Neural cell (in vitro differentiated cells): Measurements from ENCODE around the gene GUCY2C. TPM values are rescaled to one million over a fixed set of nuclear protein-coding genes. Genes with fewer than 3 reads are reported as not detected.

Experiments
- H2AFZ ChIP-seq: fragments of 200-600, 300-800 bp; sonication (generic), shearing (Covaris generic); 2 replicates; pipeline ENCODE4 v1.6.0; 2014; ENCODE audit warnings: low read depth, mild to moderate bottlenecking, antibody characterized with exemption, low read length, moderate library complexity
- H3F3A ChIP-seq: fragments of 200-600 bp; shearing (Covaris generic); 2 replicates; pipeline ENCODE4 v1.6.1; 2016; ENCODE audit warnings: mild to moderate bottlenecking, moderate library complexity, mixed read lengths, antibody characterized with exemption, low read length; ENCODE audit not compliant: insufficient read depth, poor library complexity, severe bottlenecking
- H3K27ac ChIP-seq: fragments of 200-600, 300-800 bp; sonication (generic), shearing (Covaris generic); 2 replicates; pipeline ENCODE4 v1.5.1; 2014; ENCODE audit warnings: mild to moderate bottlenecking, low read length, moderate library complexity
- H3K27me3 ChIP-seq: fragments of 300-800, 200-600 bp; sonication (generic), shearing (Covaris generic); 2 replicates; pipeline ENCODE4 v1.6.0; 2014; ENCODE audit warnings: mild to moderate bottlenecking, low read depth, low read length, moderate library complexity; ENCODE audit not compliant: insufficient read depth
- H3K36me3 ChIP-seq: fragments of 300-800, 200-600 bp; sonication (generic), shearing (Covaris generic); 2 replicates; pipeline ENCODE4 v1.5.1; 2014; ENCODE audit warnings: mild to moderate bottlenecking, antibody characterized with exemption, low read length, moderate library complexity; ENCODE audit not compliant: insufficient read depth
- H3K4me2 ChIP-seq: fragments of 300-800, 200-600 bp; sonication (generic), shearing (Covaris generic); 2 replicates; pipeline ENCODE4 v1.6.0; 2014; ENCODE audit warnings: mild to moderate bottlenecking, low read length
- H3K4me3 ChIP-seq: fragments of 300-800, 200-600 bp; sonication (generic), shearing (Covaris generic); 2 replicates; pipeline ENCODE4 v1.5.1; 2014; ENCODE audit warnings: mild to moderate bottlenecking, low read length, moderate library complexity
- H3K79me2 ChIP-seq: fragments of 200-600 bp; shearing (Covaris generic); replicated peaks from 2 replicates; pipeline ENCODE4 v1.6.0; 2014; ENCODE audit warnings: mild to moderate bottlenecking, low read length, moderate library complexity; ENCODE audit not compliant: insufficient read depth
- H3K9ac ChIP-seq: fragments of 300-800, 200-600 bp; sonication (generic), shearing (Covaris generic); 2 replicates; pipeline ENCODE4 v1.6.1; 2016; ENCODE audit warnings: mild to moderate bottlenecking, low read length, mixed read lengths
- H3K9me2 ChIP-seq: fragments of 200-600 bp; shearing (Covaris generic); 2 replicates; pipeline ENCODE4 v1.6.1; 2016; ENCODE audit warnings: mild to moderate bottlenecking, low read length, mixed read lengths; ENCODE audit not compliant: insufficient read depth
- H3K9me3 ChIP-seq: fragments of 200-600, 300-800 bp; sonication (generic), shearing (Covaris generic); 2 replicates; pipeline ENCODE4 v1.6.1; 2016; ENCODE audit warnings: mild to moderate bottlenecking, mixed run types, low read length, moderate library complexity, mixed read lengths
- H4K20me1 ChIP-seq: fragments of 200-600 bp; shearing (Covaris generic); 2 replicates; pipeline ENCODE4 v1.6.1; 2016; ENCODE audit warnings: mild to moderate bottlenecking, mixed run types; ENCODE audit not compliant: insufficient read depth
- CTCF ChIP-seq: fragments of 450-650 bp; IDR thresholded peaks from 2 replicates; pipeline ENCODE4 v1.5.1; 2014; ENCODE audit warnings: antibody characterized with exemption, mild to moderate bottlenecking, moderate library complexity; ENCODE audit not compliant: poor library complexity, severe bottlenecking
- EP300 ChIP-seq: fragments of 450-650 bp; conservative IDR thresholded peaks from 2 replicates; pipeline ENCODE4 v1.6.1; 2014; ENCODE audit warnings: antibody characterized with exemption, mild to moderate bottlenecking, moderate library complexity; ENCODE audit not compliant: poor library complexity, severe bottlenecking
- EZH2 ChIP-seq: fragments of 200-600, 300-800 bp; shearing (Covaris generic), sonication (generic); IDR thresholded peaks from 2 replicates; pipeline ENCODE4 v1.6.1; 2014; ENCODE audit warnings: antibody characterized with exemption, low read length, borderline replicate concordance, mild to moderate bottlenecking; ENCODE audit not compliant: insufficient read depth, poor library complexity, severe bottlenecking
- MXI1 ChIP-seq: fragments of 450-650 bp; conservative IDR thresholded peaks from 2 replicates; pipeline ENCODE4 v1.6.1; 2014; ENCODE audit warnings: antibody characterized with exemption, mild to moderate bottlenecking; ENCODE audit not compliant: poor library complexity, severe bottlenecking
- POLR2AphosphoS5 ChIP-seq: IDR thresholded peaks from 2 replicates; pipeline ENCODE4 v1.6.1; 2012
- RAD21 ChIP-seq: fragments of 450-650 bp; conservative IDR thresholded peaks from 2 replicates; pipeline ENCODE4 v1.6.1; 2014; ENCODE audit warnings: antibody characterized with exemption, mild to moderate bottlenecking, moderate library complexity
- REST ChIP-seq: IDR thresholded peaks from 2 replicates; pipeline ENCODE4 v1.6.1; 2012; ENCODE audit warnings: borderline replicate concordance
- SMC3 ChIP-seq: fragments of 450-650 bp; conservative IDR thresholded peaks from 2 replicates; pipeline ENCODE4 v1.6.1; 2014; ENCODE audit warnings: antibody characterized with exemption, mild to moderate bottlenecking, moderate library complexity; ENCODE audit not compliant: poor library complexity
- TAF1 ChIP-seq: IDR thresholded peaks from 2 replicates; pipeline ENCODE4 v1.6.1; 2012; ENCODE audit warnings: low read depth
- polyA plus RNA-seq: library from polyadenylated mRNA; depleted of rRNA; stranded (reverse); fragments of >200 nt; gene quantifications from 2 replicates; pipeline ENCODE4 v1.2.3, GENCODE V29; 2014

Gene GUCY2C
- polyA plus RNA-seq, 1 donor from 2014 or later = not detected

DNA sequence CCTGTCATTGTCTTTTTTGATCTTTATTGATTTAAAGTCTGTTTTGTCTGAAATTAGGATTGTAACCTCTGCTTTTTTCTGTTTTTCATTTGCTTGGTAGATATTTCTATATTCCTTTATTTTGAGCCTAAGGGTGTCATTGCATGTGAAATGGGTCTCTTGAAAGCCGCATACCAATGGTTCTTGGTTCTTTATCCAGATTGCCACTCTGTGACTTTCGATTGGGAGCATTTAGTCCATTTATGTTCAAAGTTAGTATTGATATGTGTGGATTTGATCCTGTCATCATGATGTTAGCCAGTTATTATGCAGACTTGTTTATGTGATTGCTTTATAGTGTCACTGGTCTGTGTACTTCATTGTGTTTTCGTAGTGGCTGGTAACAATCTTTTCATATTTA, 98.9 kb downstream of the GUCY2C start:
- no peak for TF ChIP-seq POLR2AphosphoS5
- TF ChIP-seq EP300 = no peak
- TF ChIP-seq REST = no peak
- no peak for TF ChIP-seq TAF1
- TF ChIP-seq RAD21 = no peak
- TF ChIP-seq SMC3 = no peak
- TF ChIP-seq CTCF = no peak
- Histone ChIP-seq H2AFZ (no peak overlapping the region), H3K36me3 (no peaks in the 10 kb centered on the region), H3K79me2 (no peaks in the 10 kb centered on the region), H3K27me3 (no peaks in the 10 kb centered on the region), H3K27ac (no peak overlapping the region), H3K4me2 (no peak overlapping the region), H3K4me3 (no peak overlapping the region), H3F3A (no peaks in the 10 kb centered on the region), H3K9ac (no peak overlapping the region), H3K9me3 (no peaks in the 10 kb centered on the region), H3K9me2 (no peaks in the 10 kb centered on the region), H4K20me1 (no peaks in the 10 kb centered on the region)

GRCh38 chr12:14591719-14592118, 104.7 kb downstream of the GUCY2C start:
- Histone ChIP-seq H3K9ac (no peak overlapping the region), H3K27me3 (no peaks in the 10 kb centered on the region), H3K79me2 (no peaks in the 10 kb centered on the region), H2AFZ (no peak overlapping the region), H3K27ac (no peak overlapping the region), H3K4me3 (no peak overlapping the region), H3F3A (no peaks in the 10 kb centered on the region), H3K36me3 (no peaks in the 10 kb centered on the region), H3K9me2 (no peaks in the 10 kb centered on the region), H3K4me2 (no peak overlapping the region), H3K9me3 (no peaks in the 10 kb centered on the region), H4K20me1 (no peaks in the 10 kb centered on the region)
- no peak for TF ChIP-seq EP300
- TF ChIP-seq EZH2 = no peak
- TF ChIP-seq MXI1 = no peak
- no peak for TF ChIP-seq SMC3
- TF ChIP-seq RAD21 = no peak
- TF ChIP-seq REST = no peak
- no peak for TF ChIP-seq TAF1
- TF ChIP-seq CTCF = no peak
- TF ChIP-seq POLR2AphosphoS5 = no peak
